ENCODE measurements around the gene OBSCN.
"Not testable (repeated sequence)": the region's sequence is repeated elsewhere in the genome, so short reads cannot be mapped to it uniquely, and the experiment has no call there.

The OBSCN gene

GRCh38 chr1:228228601-228229074 is 20.8 kb downstream of the OBSCN start:
- DNase-seq = no peak

GRCh38 chr1:228231189-228231588 is 23.3 kb downstream of the OBSCN start:
- no peak for DNase-seq

- no peak for DNase-seq
Measured at GRCh38 chr1:228233136-228233535, 25.3 kb downstream of the OBSCN start.

DNA sequence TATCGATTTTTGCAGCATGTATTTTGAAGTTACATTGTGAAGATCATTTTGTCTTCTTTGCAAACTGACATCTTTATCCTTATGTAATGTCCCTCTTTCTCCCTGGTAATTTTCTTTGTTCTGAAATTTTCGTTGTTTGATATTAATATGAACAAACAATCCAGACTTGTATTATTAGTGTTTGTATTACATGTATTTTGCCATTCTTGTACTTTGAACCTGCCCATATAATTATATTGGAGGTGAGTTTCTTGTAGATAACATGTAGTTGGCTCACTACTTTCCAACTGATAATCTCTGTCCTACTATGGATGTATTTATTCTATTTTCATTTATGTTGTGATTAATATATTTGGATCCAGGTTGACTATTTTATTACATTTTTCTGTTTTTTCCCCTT is 27.1 kb downstream of the OBSCN start:
- no peak for DNase-seq

GRCh38 chr1:228236744-228237143 is 28.9 kb downstream of the OBSCN start:
- DNase-seq = no peak

- DNase-seq = no peak
Measured at GRCh38 chr1:228238007-228238406, 30.2 kb downstream of the OBSCN start.

DNA sequence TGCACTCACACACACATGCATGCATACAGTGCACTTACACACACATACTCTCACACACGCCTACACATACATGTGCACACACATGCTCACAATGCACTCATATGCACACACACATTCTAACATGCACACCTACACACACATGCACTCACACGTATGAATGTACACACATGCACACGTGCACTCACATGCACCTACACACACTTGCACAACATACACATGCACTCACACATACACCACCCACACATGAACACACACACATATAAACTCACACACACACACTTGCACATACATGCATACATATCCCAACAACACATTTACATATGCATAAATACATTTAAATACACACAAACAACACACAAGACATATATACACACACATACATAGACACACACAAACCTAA is 30.6 kb downstream of the OBSCN start:
- DNase-seq = no peak

GRCh38 chr1:228240411-228241240 is 32.8 kb downstream of the OBSCN start:
- DNase-seq = no peak

DNA sequence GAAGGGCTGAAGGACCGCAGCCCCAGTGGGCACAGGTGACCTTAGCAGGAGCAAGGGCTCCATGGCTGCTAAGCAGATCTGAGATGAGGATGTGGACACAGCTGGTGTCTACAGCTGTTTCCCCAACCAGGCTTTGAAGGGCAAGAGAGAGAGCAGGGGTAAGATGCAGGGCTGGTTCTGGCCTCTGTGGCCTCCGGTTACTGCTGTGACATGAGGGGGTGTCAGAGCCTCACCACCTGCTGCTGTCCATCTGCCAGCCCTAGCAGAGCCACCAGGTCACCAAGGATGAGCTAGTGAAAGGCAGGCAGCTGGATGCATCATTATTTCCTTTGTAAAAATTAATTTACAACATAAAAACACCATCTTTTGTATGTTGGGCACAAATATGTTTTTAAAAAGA is 33.4 kb downstream of the OBSCN start:
- DNase-seq = no peak

DNA sequence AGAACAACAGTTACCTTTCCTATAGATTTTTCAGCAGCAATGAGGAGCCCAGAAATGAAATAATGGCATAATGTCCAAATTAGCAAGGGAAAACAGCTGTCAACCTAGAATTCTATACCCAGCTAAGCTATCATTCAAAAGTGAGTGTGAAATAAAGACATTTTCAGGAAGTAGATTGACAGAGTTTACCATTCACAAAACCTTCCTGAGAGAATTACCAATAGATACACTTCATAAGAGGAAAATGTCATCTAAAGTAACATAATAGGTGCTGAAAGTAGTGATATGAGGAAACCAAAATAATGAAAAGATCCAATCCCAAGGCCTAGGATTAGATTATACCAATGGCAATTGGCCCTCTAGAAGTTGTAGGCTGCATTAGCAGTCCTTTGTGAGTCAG is 34.6 kb downstream of the OBSCN start:
- no peak for DNase-seq

DNA sequence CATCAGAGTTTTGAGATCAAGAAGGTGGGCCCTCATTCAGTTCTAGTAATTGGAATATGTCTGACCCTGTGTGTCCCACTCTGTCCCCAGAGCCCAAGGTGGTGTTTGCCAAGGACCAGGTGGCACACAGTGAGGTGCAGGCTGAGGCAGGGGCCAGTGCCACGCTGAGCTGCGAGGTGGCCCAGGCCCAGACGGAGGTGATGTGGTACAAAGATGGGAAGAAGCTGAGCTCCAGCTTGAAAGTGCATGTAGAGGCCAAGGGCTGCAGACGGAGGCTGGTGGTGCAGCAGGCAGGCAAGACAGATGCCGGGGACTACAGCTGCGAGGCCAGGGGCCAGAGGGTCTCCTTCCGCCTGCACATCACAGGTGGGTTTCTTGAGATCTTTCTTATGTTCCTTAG is 35.2 kb downstream of the OBSCN start:
- no peak for DNase-seq

GRCh38 chr1:228243989-228244388 is 36.1 kb downstream of the OBSCN start:
- not testable (repeated sequence) for DNase-seq

GRCh38 chr1:228245111-228245510 is 37.3 kb downstream of the OBSCN start:
- no peak for DNase-seq

- no peak for DNase-seq
Measured at GRCh38 chr1:228246216-228246900, 38.5 kb downstream of the OBSCN start.

GRCh38 chr1:228249513-228250305 is 41.9 kb downstream of the OBSCN start:
- DNase-seq = no peak

DNA sequence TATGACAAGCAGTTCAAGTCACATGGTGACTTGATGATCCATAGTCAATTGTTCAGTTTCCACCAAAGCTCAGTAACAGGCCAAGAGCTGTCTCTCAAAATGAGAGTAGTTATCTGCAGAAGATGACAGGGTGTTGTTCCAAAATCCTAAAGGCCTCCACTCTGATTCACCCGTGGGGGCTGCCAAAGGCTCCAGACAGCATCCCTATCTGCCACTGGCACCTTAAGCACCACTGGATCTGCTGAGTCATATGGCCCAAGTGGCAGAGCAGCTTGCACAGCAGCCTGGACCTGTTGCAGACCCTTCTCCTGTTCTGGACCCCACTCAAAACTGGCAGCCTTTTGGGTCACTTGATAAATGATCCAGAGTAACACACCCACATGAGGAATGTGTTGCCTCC is 44.6 kb downstream of the OBSCN start:
- DNase-seq = not testable (repeated sequence)

DNA sequence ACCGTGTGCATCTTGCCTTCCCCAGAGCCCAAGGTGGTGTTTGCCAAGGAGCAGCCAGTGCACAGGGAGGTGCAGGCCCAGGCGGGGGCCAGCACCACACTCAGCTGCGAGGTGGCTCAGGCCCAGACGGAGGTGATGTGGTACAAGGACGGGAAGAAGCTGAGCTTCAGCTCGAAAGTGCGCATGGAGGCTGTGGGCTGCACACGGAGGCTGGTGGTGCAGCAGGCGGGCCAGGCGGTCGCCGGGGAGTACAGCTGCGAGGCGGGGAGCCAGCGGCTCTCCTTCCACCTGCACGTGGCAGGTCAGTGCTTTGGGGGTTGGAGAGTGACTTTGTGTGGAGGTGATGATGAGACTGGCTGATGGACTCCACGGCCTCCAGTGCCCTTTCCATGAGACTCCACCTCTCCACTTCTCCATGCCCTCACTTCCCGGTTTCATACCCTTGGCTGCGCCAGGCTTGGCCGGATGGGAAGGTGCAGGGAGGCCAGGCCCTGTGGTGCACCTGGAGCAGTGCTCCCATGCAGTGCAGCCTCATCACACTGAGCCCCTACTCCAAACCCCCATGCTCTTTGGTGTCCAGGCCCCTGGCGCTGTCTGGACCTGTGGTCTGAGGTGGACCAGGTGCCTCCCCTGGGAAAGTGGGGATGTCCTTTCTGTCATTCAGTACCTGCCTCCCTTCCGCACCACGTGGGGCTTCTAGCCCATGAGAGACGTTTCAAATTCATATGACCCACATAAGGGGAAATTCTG is 49.0 kb downstream of the OBSCN start:
- no peak for DNase-seq

DNA sequence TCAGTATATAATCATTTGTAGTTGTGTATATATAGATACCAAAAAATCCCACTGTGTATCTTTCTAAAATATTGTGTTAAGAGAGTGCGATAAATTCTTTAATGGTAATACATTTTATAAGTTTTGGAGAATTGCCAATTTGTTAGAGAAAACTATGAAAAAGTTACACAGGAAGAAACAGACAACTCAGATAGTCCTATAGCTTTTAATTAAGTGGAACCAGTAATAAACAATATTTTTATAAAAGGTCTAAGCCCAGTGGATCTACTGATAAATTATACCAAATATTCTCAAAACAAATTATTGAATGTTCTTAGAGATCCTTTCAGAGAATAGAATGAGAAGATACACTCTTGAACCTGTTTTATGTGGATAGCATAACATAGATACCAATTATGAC is 50.6 kb downstream of the OBSCN start:
- no peak for DNase-seq

GRCh38 chr1:228259368-228259894 is 51.6 kb downstream of the OBSCN start:
- no peak for DNase-seq

GRCh38 chr1:228259951-228260350 is 52.1 kb downstream of the OBSCN start:
- no peak for DNase-seq

DNA sequence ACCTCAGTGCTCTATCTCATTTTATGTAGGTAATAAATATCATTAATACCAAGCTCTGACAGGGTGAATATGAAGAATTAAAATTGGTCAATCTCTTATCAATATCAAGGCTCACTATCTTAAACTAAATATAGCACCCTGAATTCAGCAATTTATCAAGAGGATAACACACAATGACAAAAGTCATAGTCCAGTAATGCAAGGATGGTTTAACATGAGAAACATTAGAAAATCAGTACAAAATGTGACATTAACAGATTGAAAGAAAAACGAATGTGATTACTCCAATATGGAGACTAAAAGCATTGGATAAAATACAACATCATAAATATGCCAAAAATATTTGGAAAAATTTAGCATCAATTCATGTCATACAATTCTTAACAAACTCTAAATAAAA is 53.9 kb downstream of the OBSCN start:
- no peak for DNase-seq

- no peak for DNase-seq
Measured at GRCh38 chr1:228262475-228262874, 54.6 kb downstream of the OBSCN start.

DNA sequence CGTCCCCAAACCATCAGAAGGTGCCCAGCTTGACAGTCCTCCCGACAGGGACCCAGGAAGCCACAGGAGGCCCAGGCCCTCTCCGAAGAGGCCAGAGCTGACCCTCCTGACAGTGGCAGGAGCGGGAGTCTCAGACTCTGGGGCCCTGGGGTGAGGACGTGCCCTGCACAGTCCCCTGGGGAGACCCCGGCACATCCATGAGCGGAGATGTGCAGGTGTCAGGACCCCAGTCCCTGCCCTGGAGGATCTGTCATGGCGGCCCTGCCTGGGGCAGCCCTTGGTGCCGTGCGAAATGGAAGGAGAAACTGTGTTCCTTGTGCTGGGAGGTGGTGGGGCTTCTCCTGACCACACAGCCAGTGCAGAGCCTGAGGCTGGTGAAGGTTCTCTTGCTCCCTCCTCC is 55.8 kb downstream of the OBSCN start:
- no peak for DNase-seq
